GM21360 (cell line): ENCODE data around the gene PNLIPRP2.

Source experiments
- ATAC-seq: cut with Tn5 transposase; IDR thresholded peaks from one replicate; pipeline ENCODE4 v1.9.1; 2021; ENCODE audit warnings: mild to moderate bottlenecking, moderate library complexity; ENCODE audit not compliant: unreplicated experiment

Gene PNLIPRP2

GRCh38 chr10:116679351-116679750 lies 58.6 kb downstream of the PNLIPRP2 start:
- ATAC-seq, result no peak

DNA sequence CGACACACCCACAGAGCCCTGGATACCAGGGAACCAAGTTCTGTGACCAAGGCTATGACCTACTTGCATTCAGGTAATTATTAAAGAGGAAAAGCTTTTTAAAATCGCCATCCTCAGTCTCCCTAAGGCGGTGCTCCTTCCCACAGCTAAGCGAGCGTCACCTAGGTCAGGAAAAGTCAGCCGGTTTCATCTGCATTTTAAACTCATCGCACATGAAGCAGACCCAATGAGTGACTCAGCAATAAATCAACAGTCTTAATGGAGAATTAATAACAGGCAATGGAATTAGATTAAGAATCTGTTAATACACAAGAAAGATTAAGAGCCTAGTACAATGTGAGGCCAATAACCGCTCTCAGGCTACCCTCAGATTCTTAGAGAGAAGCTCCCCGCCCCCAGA lies 62.4 kb downstream of the PNLIPRP2 start:
- no peak for ATAC-seq

DNA sequence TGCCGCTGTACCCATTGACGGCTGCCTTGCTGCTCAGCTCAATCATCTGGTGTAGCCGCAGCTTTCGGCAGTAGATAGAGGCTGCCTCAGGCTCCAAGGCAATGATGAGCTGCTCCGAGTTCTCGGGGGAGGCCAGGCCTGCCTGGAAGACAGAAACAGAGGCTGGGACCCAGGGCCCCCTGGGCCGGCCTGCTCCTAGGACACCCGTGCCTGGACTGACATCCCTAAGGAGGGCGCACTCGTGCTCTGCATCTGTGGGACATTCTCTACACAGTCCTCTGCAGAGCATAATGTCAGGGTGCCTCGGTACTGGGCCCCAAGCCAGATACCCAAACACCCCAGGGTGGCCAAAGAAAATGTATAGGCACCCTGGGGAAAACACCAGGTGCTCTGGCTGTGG lies 63.1 kb downstream of the PNLIPRP2 start:
- no peak for ATAC-seq

GRCh38 chr10:116684781-116685180 lies 64.0 kb downstream of the PNLIPRP2 start:
- no peak for ATAC-seq

- no peak for ATAC-seq
Measured at GRCh38 chr10:116685807-116686206, 65.1 kb downstream of the PNLIPRP2 start.

DNA sequence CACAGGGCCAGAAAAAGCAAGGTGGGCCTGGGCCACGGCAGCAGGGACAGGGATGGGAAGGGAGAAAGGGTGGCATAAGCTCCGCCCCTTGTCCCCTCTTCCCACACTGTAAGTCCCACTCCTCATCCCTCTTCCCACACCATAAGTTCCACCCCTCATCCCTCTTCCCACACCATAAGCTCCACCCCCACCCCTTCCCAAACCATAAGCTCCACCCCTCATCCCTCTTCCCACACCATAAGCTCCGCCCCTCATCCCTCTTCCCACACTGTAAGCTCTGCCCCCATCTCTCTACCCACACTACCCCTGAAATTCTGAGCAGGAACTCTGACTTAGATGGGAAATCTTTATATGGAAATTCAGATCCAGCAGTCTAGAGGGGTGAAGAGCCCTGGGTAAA lies 65.9 kb downstream of the PNLIPRP2 start:
- no peak for ATAC-seq

- no peak for ATAC-seq
Measured at GRCh38 chr10:116687633-116688032, 66.9 kb downstream of the PNLIPRP2 start.

- ATAC-seq, result no peak
Measured at GRCh38 chr10:116688241-116688711, 67.5 kb downstream of the PNLIPRP2 start.

GRCh38 chr10:116688741-116689495 lies 68.2 kb downstream of the PNLIPRP2 start:
- no peak for ATAC-seq

- no peak for ATAC-seq
Measured at GRCh38 chr10:116689744-116690143, 69.0 kb downstream of the PNLIPRP2 start.

DNA sequence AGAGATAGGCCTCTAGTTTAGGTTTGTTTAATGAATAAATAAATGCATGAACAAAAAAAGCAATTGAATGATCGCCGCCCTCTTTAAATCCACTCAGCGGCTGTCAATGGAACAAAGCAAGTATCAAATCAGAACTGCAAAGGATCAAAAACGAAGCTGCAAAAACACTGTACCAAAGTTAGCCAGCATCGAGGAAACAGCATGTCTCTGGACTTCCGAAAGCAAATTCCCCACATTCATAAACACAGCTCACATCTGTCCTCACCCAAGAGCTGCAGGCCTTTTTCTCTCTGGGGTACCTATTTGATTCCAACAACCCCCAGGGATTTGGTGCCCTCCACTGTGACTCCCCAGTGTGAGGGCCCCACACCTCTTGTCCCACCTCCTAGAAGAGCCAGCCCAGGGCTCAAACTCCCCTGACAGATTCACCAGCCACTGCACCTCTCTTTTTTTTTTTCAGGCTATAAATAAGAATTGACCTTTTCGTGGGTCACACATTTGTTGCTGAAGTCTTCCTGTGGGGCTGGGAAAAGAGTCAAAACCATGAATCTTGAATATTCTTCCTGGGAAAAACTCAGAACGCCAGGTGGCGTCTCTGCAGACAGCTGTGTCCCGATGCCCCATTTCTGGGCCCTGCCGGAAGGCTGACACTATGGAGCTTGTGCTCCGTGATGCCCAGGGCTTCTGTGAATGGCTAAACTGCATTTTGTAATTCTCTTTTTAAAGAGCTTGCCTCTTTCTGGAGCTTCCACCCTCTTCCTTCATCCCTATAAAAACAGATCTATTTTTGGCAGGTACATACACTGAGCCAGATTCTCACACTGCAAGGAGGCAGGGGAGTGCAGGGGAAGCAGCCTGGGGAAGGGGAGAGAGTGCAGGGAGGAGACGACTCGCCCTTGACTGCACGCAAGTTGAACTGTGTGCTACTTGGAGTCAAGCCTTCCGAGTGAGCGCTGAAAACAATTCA lies 69.9 kb downstream of the PNLIPRP2 start:
- ATAC-seq, result no peak

- ATAC-seq, result no peak
Measured at GRCh38 chr10:116691635-116692034, 70.9 kb downstream of the PNLIPRP2 start.

- no peak for ATAC-seq
Measured at GRCh38 chr10:116692225-116692624, 71.5 kb downstream of the PNLIPRP2 start.

DNA sequence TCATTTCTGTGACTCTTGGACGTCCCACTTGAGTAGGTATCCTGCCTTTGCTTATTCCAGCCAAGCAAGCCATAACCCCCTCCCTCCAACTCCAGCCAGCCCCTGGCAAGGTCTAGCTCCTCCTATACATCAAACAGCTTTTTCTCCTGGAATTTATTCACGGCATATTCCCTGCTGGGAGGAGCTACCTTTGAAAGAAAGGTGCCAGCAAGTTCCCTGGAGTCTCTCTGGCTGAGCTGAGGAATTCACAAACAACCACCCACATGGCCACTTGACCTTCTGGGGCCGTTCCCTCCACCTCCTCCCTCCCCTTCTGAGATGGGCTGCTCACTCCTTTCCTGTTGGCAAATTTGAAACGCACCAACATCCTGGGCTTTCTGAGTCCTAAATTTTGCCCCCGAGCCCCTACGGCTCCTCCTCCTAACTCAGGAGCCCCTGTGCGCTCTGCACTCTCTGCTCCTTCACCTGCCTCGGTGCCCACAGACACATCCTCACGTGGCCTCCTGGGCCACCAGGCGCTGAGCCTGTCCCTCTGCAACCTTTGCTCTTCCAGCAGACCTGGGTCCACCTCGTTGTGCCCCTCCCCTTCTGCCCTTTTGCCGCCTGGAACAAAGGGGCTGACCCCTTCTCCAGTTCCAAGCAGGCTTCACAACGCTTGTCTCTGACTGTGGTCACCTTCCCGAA lies 73.6 kb downstream of the PNLIPRP2 start:
- ATAC-seq, result no peak
